GM18505 (cell line): Measurements from ENCODE around the gene ORAI1.
"Not testable (repeated sequence)": the region's sequence is repeated elsewhere in the genome, so short reads cannot be mapped to it uniquely, and the experiment has no call there.

ENCODE experiments used
- ATAC-seq: cut with Tn5 transposase; IDR thresholded peaks from one replicate; pipeline ENCODE4 v1.9.1; 2021; ENCODE audit not compliant: unreplicated experiment
- POLR2A ChIP-seq: IDR thresholded peaks from 4 replicates; pipeline ENCODE4 v1.6.1; 2011; ENCODE audit warnings: borderline replicate concordance; ENCODE audit not compliant: insufficient read depth, insufficient read length; ENCODE audit errors: extremely low read depth

Gene ORAI1

DNA sequence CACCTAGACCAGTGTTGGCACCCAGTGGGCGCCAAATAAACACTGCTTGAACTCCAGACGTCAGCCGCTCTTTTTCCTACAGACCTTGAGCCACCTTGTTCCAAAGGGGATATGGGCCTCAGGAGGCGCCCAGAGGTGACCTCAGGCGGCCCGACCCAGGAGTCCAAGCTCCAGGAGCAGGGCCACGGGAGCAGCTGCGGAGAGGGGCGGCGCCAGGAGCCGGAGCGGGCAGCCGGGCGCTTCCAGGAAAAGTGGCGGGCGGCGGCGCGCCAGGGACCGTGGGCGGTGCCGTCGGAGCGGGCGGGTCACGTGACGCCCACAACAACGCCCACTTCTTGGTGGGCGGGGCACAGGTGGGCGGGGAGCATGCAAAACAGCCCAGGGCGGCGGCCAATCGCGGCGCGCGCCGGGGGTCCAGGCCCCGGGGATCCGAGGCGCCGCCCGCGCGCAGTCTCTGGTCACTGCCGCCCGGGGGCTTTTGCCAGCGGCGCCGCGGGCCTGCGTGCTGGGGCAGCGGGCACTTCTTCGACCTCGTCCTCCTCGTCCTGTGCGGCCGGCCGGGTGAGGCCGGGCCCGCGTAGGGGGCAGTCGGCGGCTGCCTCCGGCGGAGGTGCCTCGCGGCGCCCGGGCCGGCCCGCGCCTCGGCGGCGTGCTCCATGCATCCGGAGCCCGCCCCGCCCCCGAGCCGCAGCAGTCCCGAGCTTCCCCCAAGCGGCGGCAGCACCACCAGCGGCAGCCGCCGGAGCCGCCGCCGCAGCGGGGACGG, at the start of gene ORAI1:
TSS of gene ORAI1 (plus strand) at position 444 of the 766 bp plus-strand sequence.
- peak; percentile 94 for TF ChIP-seq POLR2A
- peak; percentile 72 for ATAC-seq

DNA sequence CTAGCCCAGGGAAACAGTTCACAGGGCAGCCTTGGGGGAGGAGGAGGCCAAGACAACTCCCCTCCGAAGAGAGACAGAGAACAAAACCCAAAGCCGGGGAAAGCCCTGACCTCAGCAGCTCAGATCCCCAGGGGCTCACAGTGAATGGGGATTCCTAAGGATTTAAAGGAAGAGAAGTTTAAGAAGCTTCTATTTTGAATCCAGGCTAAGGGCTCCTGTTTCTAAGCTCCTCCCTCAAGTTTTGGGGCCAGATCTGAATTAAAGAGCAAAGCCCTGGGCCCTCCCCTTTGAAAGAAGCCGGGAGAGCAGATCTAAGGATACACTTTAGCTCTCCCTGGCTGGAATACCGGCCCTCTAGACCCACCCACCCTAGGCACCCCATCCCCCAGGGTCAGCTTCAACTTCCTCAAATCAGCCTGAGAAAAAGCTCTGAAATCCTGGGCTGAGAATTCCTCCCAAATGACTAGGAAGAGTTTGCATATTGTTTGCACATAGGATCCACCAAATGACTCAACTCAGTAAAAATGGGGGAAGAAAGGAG, 49.4 kb upstream of the ORAI1 start:
- ATAC-seq = no peak

DNA sequence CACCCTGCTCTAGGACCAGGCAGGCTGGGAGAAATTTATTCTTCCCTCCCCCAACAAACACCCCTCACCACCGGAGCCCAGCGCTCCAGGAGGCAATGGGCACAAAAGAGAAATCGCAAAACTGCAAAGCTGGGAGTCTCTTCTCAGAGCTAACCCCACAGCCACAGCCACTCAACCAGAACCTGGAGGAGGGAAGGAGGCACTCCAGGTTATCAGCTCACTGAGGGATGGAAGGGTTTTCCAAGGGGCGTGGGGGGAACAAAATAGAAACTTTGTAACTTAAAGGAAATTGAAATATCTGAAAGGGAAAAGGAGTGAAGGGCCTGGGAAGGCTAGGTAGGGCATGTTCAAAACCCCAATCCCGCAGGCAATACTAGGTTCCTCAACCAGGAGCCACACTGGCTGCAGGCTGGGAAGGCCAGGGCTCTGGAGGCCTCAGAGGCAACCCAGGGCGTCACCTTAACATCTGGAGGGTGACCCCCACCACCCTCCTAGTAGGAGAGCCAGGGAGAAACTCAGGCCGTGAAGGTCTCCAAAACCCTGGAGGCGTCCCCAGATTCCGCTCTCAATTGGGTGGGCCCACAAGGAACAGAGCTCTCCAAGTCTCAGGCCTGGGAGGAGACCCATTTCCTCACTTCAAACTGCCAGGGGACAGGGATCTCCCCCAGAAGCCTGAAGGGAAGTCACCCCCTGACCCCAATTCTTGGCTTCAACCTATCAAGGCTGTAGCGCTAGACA, 48.7 kb upstream of the ORAI1 start:
- no peak for TF ChIP-seq POLR2A
- no peak for ATAC-seq

More for the DNA sequence above, 49.4 kb upstream of the ORAI1 start:
- TF ChIP-seq POLR2A = no peak

DNA sequence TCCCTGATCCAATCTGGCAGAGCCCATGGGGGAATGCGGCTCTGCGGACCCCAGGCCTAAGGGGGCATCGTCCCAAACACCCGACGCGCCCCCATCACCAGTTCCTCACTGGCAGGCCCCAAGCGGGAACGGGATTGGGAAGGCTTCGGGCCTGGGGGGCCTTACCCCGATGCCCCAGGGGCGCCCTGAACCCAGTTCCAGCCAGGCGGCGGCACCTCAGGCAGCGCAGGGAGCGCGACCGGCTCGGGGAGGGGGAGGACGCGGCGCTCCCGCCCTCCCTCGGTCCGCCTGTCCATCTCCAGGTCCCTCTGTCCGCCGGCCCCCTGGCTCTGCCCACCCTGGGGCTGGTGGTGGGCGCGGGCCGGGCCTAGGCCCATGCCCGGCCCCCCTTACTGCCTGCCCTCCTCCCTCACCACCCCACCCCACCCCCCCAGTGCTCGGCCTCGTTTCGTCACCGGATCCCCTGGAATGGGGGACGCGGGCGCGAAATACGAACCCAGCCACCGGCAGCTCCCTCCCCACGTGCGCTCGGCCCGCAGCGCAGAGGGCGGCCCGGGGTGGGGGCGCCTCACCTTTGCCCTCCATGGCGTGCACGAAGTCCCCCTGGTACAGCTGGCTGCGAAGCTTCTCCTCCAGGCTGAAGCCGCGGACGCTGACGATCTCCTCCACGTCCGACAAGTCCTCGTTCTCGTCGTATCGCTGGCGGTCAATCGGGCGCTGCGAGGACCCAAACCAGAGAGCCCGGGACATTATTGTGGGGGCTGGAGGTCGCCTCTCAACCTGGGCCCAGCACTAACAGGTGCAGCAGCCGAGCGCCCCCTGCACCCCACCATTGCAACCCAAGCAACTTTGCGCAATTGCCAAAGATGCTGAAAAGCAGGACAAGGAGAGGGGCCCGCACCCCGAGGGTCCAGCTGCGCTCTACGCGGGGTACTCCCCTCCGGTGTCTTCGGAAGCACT, 47.8 kb upstream of the ORAI1 start:
- no peak for ATAC-seq
- no peak for TF ChIP-seq POLR2A

DNA sequence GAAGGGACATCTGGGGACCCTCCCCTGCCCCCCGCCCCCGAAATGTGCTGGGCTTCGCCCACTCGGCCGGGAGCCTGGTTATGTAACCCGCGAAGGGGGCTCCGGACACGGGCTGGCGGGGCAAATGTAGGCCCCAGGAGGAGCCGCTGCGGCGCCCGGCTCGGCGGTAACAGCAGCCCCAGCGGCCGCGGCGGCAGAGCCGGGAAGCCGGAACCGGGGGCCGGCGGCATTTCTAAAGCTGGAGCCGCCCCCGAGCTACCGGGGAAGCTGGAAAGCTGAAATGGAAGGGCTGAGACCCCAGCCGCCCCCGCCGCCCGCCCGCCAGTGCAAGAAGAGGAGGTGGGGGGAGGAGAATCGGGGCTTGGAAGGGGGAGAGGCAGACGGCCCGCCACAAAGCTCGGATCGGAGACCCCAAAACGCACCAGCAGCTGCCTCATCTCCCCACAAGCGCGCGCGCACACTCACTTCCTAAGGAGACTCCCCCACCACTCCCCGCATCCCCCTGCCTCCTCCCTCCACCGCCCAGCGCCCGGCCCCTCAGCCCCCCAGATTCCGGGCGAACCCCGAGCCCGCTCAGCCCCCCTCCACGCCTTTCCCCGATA, 47.0 kb upstream of the ORAI1 start:
- peak; percentile 15 for TF ChIP-seq POLR2A
- no peak for ATAC-seq

DNA sequence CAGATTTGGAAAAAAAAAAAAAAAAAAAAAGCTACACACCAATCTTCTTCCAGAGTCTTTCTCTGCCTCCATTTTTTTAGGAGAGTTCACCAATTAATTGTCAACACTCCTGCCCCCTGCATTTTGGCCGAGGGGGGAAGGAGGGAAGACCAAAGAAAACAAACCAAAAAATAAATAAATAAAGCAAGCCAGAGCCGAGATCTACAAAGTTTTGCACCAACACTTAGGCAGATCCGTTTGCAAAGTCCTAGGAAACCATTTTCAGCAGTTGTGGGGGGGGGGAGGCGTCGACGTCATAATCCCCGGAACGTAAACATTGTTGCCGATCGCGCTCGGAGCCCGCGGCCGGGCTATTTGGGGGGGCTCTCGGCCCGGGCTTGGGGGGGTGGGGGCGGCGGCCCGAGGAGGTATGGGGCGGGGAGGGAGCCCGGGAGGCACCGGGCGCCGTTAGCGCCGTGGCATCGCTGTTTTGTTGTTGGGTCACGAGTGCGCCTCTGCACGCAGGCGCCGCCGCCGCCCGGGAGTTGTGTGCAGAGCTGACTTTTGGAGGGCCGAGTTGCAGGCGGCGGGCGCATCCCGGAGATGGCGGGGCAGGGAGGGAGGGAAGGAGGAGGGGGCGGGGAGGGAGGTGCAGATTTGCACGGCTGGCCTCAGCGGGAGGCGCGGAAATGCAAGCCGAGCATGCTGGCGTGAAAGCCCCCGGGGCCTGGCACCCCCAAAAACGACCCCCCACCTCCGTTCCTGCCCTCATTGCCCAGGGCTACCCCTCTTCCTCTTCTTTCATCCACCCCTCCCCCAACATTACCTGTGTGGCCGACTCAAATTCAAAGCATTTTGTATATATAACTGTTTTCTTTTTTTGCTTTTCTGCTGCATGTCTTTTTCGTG, 46.1 kb upstream of the ORAI1 start:
- ATAC-seq = no peak
- TF ChIP-seq POLR2A = peak; percentile 47

DNA sequence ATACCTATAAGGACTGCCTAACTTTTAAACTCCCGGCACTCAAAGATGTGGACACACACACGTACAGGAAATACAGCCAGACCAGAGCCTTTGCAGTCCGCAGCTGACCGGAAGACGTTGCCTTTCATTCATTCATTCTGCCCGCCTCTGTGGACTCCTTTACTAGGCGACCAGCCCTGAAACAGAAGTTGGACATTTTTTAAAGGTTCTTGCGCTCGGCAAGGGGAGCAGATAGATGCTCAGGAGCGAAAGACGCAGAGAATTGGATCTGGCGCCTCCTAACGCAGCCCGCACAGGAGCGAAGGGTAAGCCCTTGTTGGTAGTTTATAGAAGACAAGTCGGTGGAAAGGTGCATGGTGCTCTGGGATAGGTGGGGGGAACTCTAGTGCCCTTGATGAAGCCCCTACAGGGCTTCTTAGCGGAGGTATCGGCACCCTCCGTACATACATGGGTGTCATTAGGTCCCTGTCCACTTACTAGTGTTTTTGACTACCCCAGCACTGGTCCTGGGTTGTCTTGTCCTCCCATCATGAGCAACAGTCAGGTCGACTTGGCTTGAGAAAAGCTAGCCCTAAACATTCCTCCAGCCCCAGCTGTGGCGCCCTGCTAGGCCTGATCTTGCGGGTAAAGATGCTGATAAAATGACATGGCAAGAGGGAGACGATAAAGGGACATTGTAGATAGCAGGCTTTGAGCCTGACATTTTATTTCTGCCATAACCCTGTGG, 45.2 kb upstream of the ORAI1 start, which contains the start of gene KDM2B:
TSS of gene KDM2B (minus strand) at position 65 of the 727 bp plus-strand sequence. CDS start 112 bp downstream, outside the sequence.
- TF ChIP-seq POLR2A = no peak
- ATAC-seq = no peak

DNA sequence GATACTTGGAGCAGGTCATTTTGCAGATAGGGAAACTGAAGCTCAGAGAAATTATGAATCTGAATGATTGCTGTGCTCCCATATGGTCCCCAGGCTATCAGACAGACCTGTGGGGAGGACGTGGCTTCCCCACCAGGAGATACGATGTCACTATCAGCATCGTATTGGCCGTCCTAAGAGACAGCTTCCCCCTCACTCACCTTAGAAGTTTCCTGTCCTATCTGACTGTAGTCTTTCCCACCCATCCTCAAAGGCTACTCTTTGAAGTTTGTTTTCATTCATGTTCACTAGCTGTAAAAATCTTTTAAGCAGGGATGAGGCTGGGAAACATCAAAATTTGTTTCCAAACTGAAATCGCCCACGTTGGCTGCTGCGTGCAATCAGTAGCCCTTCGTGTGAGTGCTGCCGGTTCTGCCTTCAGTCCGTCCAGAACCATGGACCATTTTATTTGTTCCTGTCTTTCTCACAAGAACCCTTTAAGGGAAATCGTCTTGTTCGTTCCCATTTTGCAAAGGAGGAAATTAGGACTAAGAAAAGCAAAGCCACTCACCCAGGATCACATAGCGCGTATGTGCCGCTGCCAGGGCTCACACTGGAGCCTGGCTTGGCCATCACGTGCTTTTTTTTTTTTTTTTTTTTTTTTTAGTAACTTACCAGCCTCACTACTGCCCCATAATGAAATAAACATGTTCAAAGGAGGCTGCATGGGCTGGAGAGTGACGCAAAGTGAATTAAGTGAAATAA, 44.5 kb upstream of the ORAI1 start:
- ATAC-seq = no peak
- no peak for TF ChIP-seq POLR2A

DNA sequence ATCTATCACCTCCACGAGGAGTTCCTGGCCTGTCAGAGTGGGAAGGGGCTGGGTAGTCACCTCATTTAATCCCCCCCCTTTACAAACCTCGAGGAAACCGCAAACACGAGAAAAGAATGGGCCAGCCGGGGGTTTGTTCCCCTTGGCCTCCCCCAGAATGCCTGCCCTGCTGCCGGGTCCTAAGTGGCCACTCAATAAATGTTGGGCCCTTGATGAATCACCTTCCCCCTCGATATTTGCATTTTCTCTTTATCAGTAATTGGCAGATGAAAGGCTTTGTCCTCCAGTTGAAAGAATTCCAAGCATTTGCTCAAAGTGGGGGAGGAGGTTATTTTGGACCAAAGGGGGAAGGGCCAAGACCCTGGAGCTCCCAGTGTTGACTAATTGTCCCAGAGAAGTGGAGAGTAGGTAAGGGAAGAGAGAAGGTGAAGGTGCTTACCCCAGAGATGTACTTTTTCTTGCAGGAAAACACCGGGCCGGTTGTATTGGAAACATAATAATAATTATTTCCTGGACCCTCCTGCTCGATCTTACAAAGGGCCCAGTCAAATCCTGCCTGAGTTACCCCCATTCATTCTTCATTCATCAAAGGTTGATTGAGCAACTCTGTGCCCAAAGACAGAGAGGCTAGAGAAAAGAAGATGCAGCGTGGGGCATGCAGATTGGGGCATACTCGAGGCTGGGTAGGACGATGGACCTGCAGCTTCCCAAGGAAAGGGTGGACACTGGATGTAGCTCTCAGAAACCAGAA, 43.6 kb upstream of the ORAI1 start:
- ATAC-seq = no peak

DNA sequence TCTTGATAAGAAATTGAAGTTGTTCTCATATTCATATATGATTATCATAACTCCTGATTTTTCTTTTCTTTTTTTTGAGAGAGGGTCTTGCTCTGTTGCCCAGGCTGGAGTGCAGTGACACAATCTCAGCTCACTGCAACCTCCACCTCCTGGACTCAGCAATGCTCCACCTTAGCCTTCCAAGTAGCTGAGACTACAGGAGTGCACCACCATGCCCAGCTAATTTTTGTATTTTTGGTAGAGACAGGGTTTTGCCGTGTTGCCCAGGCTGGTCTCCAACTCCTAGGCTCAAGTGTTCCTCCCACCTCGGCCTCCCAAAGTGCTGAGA, 43.0 kb upstream of the ORAI1 start:
- not testable (repeated sequence) for ATAC-seq

More for the DNA sequence above, 43.6 kb upstream of the ORAI1 start:
- no peak for TF ChIP-seq POLR2A

DNA sequence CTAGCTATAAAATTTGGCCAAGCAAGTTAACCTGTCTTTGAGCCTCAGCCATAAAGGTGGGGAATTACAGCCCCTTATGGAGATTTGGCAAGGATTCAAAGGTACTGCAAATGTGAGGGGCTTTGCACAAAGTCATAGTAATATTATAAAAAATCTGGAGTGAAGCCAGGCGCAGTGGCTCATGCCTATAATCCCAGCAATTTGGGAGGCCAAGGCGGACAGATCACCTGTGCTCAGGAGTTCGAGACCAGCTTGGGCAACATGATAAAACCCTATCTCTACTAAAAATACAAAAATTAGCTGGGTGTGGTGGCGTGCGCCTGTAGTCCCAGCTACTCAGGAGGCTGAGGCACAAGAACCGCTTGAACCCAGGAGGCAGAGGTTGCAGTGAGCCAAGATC, 41.4 kb upstream of the ORAI1 start:
- ATAC-seq = not testable (repeated sequence)
